ENCODE data around the gene NLRC5. TPM values are rescaled to one million over a fixed set of nuclear protein-coding genes. Genes with fewer than 3 reads are reported as not detected.

The NLRC5 gene
- total RNA-seq, 2 experiments from 2014 or later = 199 to 305 TPM

GRCh38 chr16:57039148-57039812 lies 49.9 kb downstream of the NLRC5 start:
- intact Hi-C loops (cut with micrococcal nuclease; ENCODE audit: unreplicated experiment) = loop anchor here (1.0 kb wide), 2 partner anchors 36 to 68 kb away; no protein-coding TSS in a partner anchor
- Histone ChIP-seq H4K20me1 (ENCODE audit: insufficient read depth, low read length) (no peaks in the 10 kb centered on the region), H2AFZ (ENCODE audit: low read length) (no peak overlapping the region), H3K27ac (ENCODE audit: low read depth, low read length, poor library complexity, severe bottlenecking) (peak overlapping the region; percentile 98), H3K9me2 (ENCODE audit: insufficient read depth, low read length) (no peaks in the 10 kb centered on the region), H3K36me3 (ENCODE audit: insufficient read depth, low read length) (peaks cover 63% of the 10 kb centered on the region), H3K4me1 (ENCODE audit: insufficient read depth, low read length, poor library complexity, severe bottlenecking) (peaks cover 87% of the 10 kb centered on the region), H3K4me3 (ENCODE audit: low read depth, low read length, poor library complexity, severe bottlenecking) (peak overlapping the region; percentile 69), H3K79me2 (ENCODE audit: insufficient read depth, low read depth, low read length) (peaks cover 15% of the 10 kb centered on the region; the same call in 1 of the 2 replicates), H3K9me3 (ENCODE audit: low read length) (no peaks in the 10 kb centered on the region), H3K4me2 (ENCODE audit: low read length) (peak overlapping the region; percentile 90)
- TF ChIP-seq CTCF (conservative IDR thresholded peaks at IDR 0.05; ENCODE audit: low read length) = no peak
- no peak for TF ChIP-seq EZH2phosphoT487 (IDR thresholded peaks at IDR 0.05; ENCODE audit: borderline replicate concordance, low read depth, low read length)
- POLR2A ChIA-PET = interaction anchor here (0.6 to 6.6 kb wide), 17 partner anchors 15 to 206 kb away, joined by 3 to 76 read pairs (median 4); partner anchors contain the start of gene NLRC5
- no TSS peak for BruUV-seq (replicated peaks)
- DNase-seq (ENCODE audit: low spot score) = peak; percentile 93
- CTCF ChIA-PET (ENCODE audit: unreplicated experiment) = interaction anchor here (0.6 kb wide), 1 partner anchor 199 kb away, joined by 3 read pairs; no protein-coding TSS in a partner anchor

- Histone ChIP-seq H2AFZ (ENCODE audit: low read length) (no peak overlapping the region), H3K27ac (ENCODE audit: low read depth, low read length, poor library complexity, severe bottlenecking) (peak overlapping the region; percentile 98), H3K4me2 (ENCODE audit: low read length) (peak overlapping the region; percentile 90), H4K20me1 (ENCODE audit: insufficient read depth, low read length) (no peaks in the 10 kb centered on the region), H3K79me2 (ENCODE audit: insufficient read depth, low read depth, low read length) (peaks cover 21% of the 10 kb centered on the region; the same call in 1 of the 2 replicates), H3K4me1 (ENCODE audit: insufficient read depth, low read length, poor library complexity, severe bottlenecking) (peaks cover 100% of the 10 kb centered on the region), H3K4me3 (ENCODE audit: low read depth, low read length, poor library complexity, severe bottlenecking) (peak overlapping the region; percentile 69), H3K9me2 (ENCODE audit: insufficient read depth, low read length) (no peaks in the 10 kb centered on the region), H3K9me3 (ENCODE audit: low read length) (no peaks in the 10 kb centered on the region), H3K36me3 (ENCODE audit: insufficient read depth, low read length) (peaks cover 63% of the 10 kb centered on the region)
- TF ChIP-seq EZH2phosphoT487 (IDR thresholded peaks at IDR 0.05; ENCODE audit: borderline replicate concordance, low read depth, low read length) (no peak), CTCF (conservative IDR thresholded peaks at IDR 0.05; ENCODE audit: low read length) (no peak; the same call in 1 of the 2 replicates)
- POLR2A ChIA-PET = interaction anchor here (0.6 to 6.6 kb wide), 18 partner anchors 8 to 179 kb away, joined by 3 to 76 read pairs (median 4); partner anchors contain the start of gene NLRC5
- intact Hi-C loops (cut with micrococcal nuclease; ENCODE audit: unreplicated experiment) = loop anchor here (1.0 to 5.0 kb wide), 3 partner anchors 52 to 179 kb away; partner anchors contain the start of gene NLRC5
- no TSS peak for BruUV-seq (replicated peaks)
- DNase-seq (ENCODE audit: low spot score) = peak; percentile 83
- CTCF ChIA-PET (ENCODE audit: unreplicated experiment) = interaction anchor here (0.6 to 1.3 kb wide), 8 partner anchors 14 to 101 kb away, joined by 3 to 4 read pairs (median 4); no protein-coding TSS in a partner anchor
Measured at GRCh38 chr16:57041182-57042156, 52.1 kb downstream of the NLRC5 start.
